ENCODE measurements around the gene HOXD11.

Gene HOXD11

GRCh38 chr2:176080540-176081375 is 26.3 kb upstream of the HOXD11 start:
- no peak overlapping the region for H3K9ac ChIP-seq (ENCODE audit: low read length)
- no peak overlapping the region for H2AFZ ChIP-seq (ENCODE audit: low read length)
- H3F3A ChIP-seq (ENCODE audit: insufficient read depth, low read length) = no peaks in the 10 kb centered on the region
- no peaks in the 10 kb centered on the region for H3K9me2 ChIP-seq (ENCODE audit: low read depth, low read length)
- no peaks in the 10 kb centered on the region for H3K9me3 ChIP-seq (ENCODE audit: low read length)
- no peaks in the 10 kb centered on the region for H3K4me1 ChIP-seq (ENCODE audit: insufficient read depth, low read length, severe bottlenecking)
- H3K79me2 ChIP-seq (ENCODE audit: insufficient read depth, low read length) = no peaks in the 10 kb centered on the region
- no peak overlapping the region for H3K4me3 ChIP-seq (ENCODE audit: low read depth, low read length, poor library complexity, severe bottlenecking)
- H4K20me1 ChIP-seq (ENCODE audit: insufficient read depth, low read length) = no peaks in the 10 kb centered on the region
- H3K4me2 ChIP-seq (ENCODE audit: low read length) = no peak overlapping the region
- no peak overlapping the region for H3K27ac ChIP-seq (ENCODE audit: low read depth, low read length, poor library complexity, severe bottlenecking)
- no peaks in the 10 kb centered on the region for H3K27me3 ChIP-seq (ENCODE audit: insufficient read depth, low read length)
- TF ChIP-seq CTCF (IDR thresholded peaks at IDR 0.05; ENCODE audit: low read length) (no peak), EZH2 (IDR thresholded peaks at IDR 0.05; ENCODE audit: borderline replicate concordance, low read length) (no peak)
- H3K36me3 ChIP-seq (ENCODE audit: insufficient read depth, low read length) = no peaks in the 10 kb centered on the region

DNA sequence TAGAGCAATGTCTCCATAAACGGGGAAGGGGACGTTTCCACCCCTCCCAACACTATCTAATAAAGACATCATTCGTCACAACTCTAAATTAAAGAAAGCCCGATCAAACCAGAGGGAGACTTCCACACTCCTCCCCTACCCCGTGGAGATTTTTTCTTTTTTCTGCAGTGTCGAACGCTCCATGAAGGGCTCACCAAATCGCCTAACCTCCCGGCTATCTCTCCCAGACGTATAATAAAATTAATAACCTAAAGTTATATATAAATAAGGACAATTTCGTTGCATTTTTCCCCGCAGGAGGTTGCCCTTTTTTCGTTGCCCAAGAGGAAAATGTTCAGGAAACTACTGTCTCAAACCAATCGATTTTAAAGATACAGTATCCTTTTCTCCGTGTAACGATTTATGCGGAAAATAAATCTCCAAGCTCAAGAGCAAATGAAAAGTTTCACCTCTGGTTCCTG is 25.7 kb upstream of the HOXD11 start:
- Histone ChIP-seq H3K9me3 (ENCODE audit: low read length) (no peaks in the 10 kb centered on the region), H3K4me2 (ENCODE audit: low read length) (no peak overlapping the region), H3K27me3 (ENCODE audit: insufficient read depth, low read length) (no peaks in the 10 kb centered on the region), H3K9ac (ENCODE audit: low read length) (no peak overlapping the region), H3K4me1 (ENCODE audit: insufficient read depth, low read length, severe bottlenecking) (no peaks in the 10 kb centered on the region), H3K36me3 (ENCODE audit: insufficient read depth, low read length) (no peaks in the 10 kb centered on the region), H3K27ac (ENCODE audit: low read depth, low read length, poor library complexity, severe bottlenecking) (no peak overlapping the region), H3K9me2 (ENCODE audit: low read depth, low read length) (no peaks in the 10 kb centered on the region), H4K20me1 (ENCODE audit: insufficient read depth, low read length) (no peaks in the 10 kb centered on the region), H2AFZ (ENCODE audit: low read length) (no peak overlapping the region), H3F3A (ENCODE audit: insufficient read depth, low read length) (no peaks in the 10 kb centered on the region), H3K4me3 (ENCODE audit: low read depth, low read length, poor library complexity, severe bottlenecking) (no peak overlapping the region), H3K79me2 (ENCODE audit: insufficient read depth, low read length) (no peaks in the 10 kb centered on the region)
- TF ChIP-seq EZH2 (IDR thresholded peaks at IDR 0.05; ENCODE audit: borderline replicate concordance, low read length) (no peak), CTCF (IDR thresholded peaks at IDR 0.05; ENCODE audit: low read length) (no peak)

- Histone ChIP-seq H3K27ac (ENCODE audit: low read depth, low read length, poor library complexity, severe bottlenecking) (no peak overlapping the region), H3K9ac (ENCODE audit: low read length) (no peak overlapping the region), H3K9me2 (ENCODE audit: low read depth, low read length) (no peaks in the 10 kb centered on the region), H3K4me3 (ENCODE audit: low read depth, low read length, poor library complexity, severe bottlenecking) (no peak overlapping the region), H3F3A (ENCODE audit: insufficient read depth, low read length) (no peaks in the 10 kb centered on the region), H4K20me1 (ENCODE audit: insufficient read depth, low read length) (no peaks in the 10 kb centered on the region), H3K9me3 (ENCODE audit: low read length) (no peaks in the 10 kb centered on the region), H3K36me3 (ENCODE audit: insufficient read depth, low read length) (no peaks in the 10 kb centered on the region), H3K79me2 (ENCODE audit: insufficient read depth, low read length) (no peaks in the 10 kb centered on the region), H3K27me3 (ENCODE audit: insufficient read depth, low read length) (no peaks in the 10 kb centered on the region), H2AFZ (ENCODE audit: low read length) (no peak overlapping the region), H3K4me1 (ENCODE audit: insufficient read depth, low read length, severe bottlenecking) (no peaks in the 10 kb centered on the region), H3K4me2 (ENCODE audit: low read length) (no peak overlapping the region)
- TF ChIP-seq CTCF (IDR thresholded peaks at IDR 0.05; ENCODE audit: low read length) (no peak), EZH2 (IDR thresholded peaks at IDR 0.05; ENCODE audit: borderline replicate concordance, low read length) (no peak)
Observed at GRCh38 chr2:176081837-176082524, 25.1 kb upstream of the HOXD11 start.
